Right cardiac atrium (tissue), 5 donors: ENCODE results near the gene LANCL2. TPM values are rescaled to one million over a fixed set of nuclear protein-coding genes. Genes with fewer than 3 reads are reported as not detected.

Experiments used
- ATAC-seq, 2 donors: fragments of 200-7000 bp; cut with Tn5 transposase; one replicate each; pipeline versions ENCODE4 v1.8.0 to v1.9.1; 2020; ENCODE audit warnings: moderate library complexity in 2 of 2, mild to moderate bottlenecking in 1 of 2
- DNase-seq, 3 donors: peaks; one replicate each; pipeline ENCODE4 v3.0.0-alpha.2; 2020
- H3K27ac ChIP-seq: one replicate; pipeline ENCODE4 v1.5.1; 2013; ENCODE audit warnings: mild to moderate bottlenecking, low read length, control low read depth, moderate library complexity
- H3K27me3 ChIP-seq: one replicate; pipeline ENCODE4 v1.6.1; 2013; ENCODE audit not compliant: control insufficient read depth, insufficient read depth
- H3K4me1 ChIP-seq: one replicate; pipeline ENCODE4 v1.6.1; 2013; ENCODE audit warnings: low read length; ENCODE audit not compliant: control insufficient read depth, insufficient read depth
- H3K4me3 ChIP-seq: one replicate; pipeline ENCODE4 v1.5.1; 2013; ENCODE audit warnings: low read length, control low read depth
- H3K9me3 ChIP-seq: one replicate; pipeline ENCODE4 v1.6.1; 2013; ENCODE audit warnings: low read length; ENCODE audit not compliant: control insufficient read depth
- WGBS: extraction: QIAGEN DNeasy Blood & Tissue Kit; methylation state at CpG from one replicate; pipeline ENCODE4 v1.1.7; 2013; 5-methylcytosine and 5-hydroxymethylcytosine counted together
- intact Hi-C, 4 donors: fragments of 100-400 bp; cut with DNase I; formaldehyde crosslinking; loops; one replicate each; pipeline versions ENCODE4 v1.11.0 to v1.14.0; 2022 to 2023
- polyA plus RNA-seq: library from polyadenylated mRNA; stranded (reverse); fragments of 200-250 nt; gene quantifications from one replicate; pipeline ENCODE4 v1.2.3, GENCODE V29; 2013
- total RNA-seq, 4 donors: library from RNA; stranded (reverse); fragmentation: NEBNext Ultra II Directional; extraction: Animal tissue kit (Norgen Biotek cat#: 25700); gene quantifications; one replicate each; pipeline ENCODE4 v1.2.1, GENCODE V29; 2021
- donor health status: healthy with polysubstance abuse.
- donor health status: DM: no; HTN: yes; CAD: no.
- donor health status: DM: no; HTN: no; CAD: no.
- donor health status: DM: no; HTN: yes; CAD: no; lungs with severe emphysema.
- donor health status: DM: yes; HTN: yes; CAD: no.

The LANCL2 gene
- total and polyA plus RNA-seq, 5 donors: 4.2 to 9.9 (median 8.7) TPM

DNA sequence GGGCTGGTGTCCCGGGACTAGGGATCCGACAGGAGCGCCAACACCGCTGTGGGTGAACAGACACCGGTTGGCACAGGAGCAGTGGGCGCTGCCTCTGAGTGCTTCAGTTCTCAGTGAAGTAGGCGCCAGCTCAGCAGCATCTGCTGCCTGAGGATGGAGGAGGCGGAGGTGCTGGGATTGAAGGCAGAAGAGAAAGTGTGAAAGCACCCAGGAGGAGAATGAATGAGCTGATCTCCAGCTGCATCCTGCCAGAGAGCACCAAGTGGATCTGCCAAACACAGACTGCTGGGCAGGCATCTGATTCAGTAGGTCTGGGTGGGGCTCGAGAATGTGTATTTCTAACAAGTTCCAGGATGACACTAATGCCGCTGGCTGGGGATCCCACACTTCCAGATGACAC, 74.5 kb downstream of the LANCL2 start:
- no peak overlapping the region for H3K4me3 ChIP-seq
- H3K9me3 ChIP-seq: no peaks in the 10 kb centered on the region
- no peaks in the 10 kb centered on the region for H3K27me3 ChIP-seq
- DNase-seq (no peak), ATAC-seq (peak in 1 of 2 donors; percentile 10)
- WGBS: 64% methylated on average over 10 of the region's 10 CpGs
- no peaks in the 10 kb centered on the region for H3K4me1 ChIP-seq
- no peak overlapping the region for H3K27ac ChIP-seq
- intact Hi-C loops: loop anchor here in 3 of 4 donors (5.0 to 10.0 kb wide), 2 partner anchors 155 to 158 kb away; no protein-coding TSS in a partner anchor

GRCh38 chr7:55440040-55440690, 75.0 kb downstream of the LANCL2 start:
- H3K4me1 ChIP-seq: no peaks in the 10 kb centered on the region
- no peak overlapping the region for H3K27ac ChIP-seq
- peak; percentile 15 to 38 for ATAC-seq
- no peaks in the 10 kb centered on the region for H3K27me3 ChIP-seq
- WGBS: 73% methylated on average over 13 of the region's 13 CpGs
- H3K9me3 ChIP-seq: no peaks in the 10 kb centered on the region
- intact Hi-C loops: no loop called here
- no peak for DNase-seq
- H3K4me3 ChIP-seq: no peak overlapping the region

DNA sequence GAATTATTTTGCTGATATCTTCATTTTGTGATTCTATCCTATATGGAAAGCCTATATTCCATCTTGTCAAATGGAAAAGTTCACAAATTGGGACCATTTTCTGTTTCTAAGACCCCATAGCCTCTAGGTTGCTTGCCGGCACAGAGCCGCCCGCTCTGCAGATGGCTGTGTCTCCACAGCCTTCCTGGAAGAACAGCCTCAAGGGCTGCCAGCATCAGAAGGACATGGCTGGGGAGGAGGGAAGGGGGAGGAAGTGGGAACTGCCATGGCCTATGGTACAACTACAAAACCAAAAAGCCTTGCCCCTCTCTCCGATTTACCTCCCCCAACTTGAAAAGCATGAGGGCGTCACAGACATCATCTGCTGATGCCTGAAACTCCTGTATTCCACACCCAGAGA, 75.9 kb downstream of the LANCL2 start:
- Histone ChIP-seq H3K27ac (no peak overlapping the region), H3K4me1 (no peaks in the 10 kb centered on the region), H3K4me3 (no peak overlapping the region), H3K9me3 (no peaks in the 10 kb centered on the region), H3K27me3 (no peaks in the 10 kb centered on the region)
- DNase-seq: no peak
- ATAC-seq: no peak
- intact Hi-C loops: no loop called here
- WGBS: 94% methylated on average over 5 of the region's 5 CpGs

DNA sequence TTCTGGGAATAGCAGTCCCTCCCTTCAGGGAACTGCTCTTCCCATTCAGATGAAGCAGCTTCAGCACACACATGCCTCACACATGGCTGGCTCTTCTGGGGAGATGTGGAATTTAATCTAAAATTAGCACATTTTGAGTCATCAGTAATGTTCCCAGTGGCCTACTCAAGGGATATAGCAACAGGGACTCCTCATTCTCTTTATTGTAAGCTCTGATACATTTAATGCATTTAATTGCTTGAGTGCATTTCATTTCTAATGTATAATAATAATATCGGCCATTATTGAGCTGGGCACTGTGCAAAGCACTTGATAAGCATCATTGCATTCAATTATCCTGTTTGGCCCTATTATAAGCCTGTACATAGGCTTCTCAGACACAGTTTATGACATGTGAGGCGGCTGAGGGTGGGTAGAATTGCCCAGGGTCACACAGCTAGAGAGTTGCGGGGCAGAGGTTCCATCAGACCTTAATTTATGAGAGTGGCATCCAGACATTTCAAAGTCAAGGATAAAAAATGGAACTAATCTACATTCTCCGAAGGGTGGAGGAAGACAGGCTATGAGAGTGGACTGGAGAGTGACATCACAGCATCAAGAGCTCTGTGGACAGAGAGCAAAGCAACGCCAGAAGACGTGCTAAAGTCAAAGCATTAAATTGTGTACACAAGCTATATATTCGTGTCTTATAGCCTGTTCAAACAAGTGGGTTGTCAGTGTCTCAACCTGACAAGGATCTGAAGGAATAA, 76.8 kb downstream of the LANCL2 start:
- H3K27me3 ChIP-seq: no peaks in the 10 kb centered on the region
- H3K27ac ChIP-seq: no peak overlapping the region
- DNase-seq (no peak), ATAC-seq (no peak)
- no peak overlapping the region for H3K4me3 ChIP-seq
- H3K9me3 ChIP-seq: no peaks in the 10 kb centered on the region
- WGBS: 89% methylated on average over 7 of the region's 7 CpGs
- intact Hi-C loops: no loop called here
- H3K4me1 ChIP-seq: no peaks in the 10 kb centered on the region

DNA sequence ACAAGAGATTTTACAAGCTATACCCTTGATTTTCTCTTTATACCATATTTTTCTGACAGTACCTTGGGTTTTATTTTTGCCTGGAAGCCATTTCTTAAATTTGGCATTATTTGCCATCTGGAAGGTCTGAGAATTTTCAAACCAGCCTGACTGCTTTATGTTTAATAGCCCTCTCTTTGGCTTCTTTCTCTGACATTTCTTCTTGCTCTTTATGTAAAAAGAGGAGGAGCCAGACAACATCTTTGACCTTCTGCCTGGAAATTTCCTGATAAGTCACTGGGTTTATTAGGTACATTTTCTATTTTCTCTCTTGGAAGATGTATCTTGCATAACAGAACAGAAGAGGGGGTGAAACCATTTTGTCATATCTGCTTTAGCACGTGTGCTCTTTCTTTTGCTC, 79.6 kb downstream of the LANCL2 start:
- Histone ChIP-seq H3K27me3 (no peaks in the 10 kb centered on the region), H3K4me1 (no peaks in the 10 kb centered on the region), H3K4me3 (no peak overlapping the region), H3K27ac (no peak overlapping the region), H3K9me3 (no peaks in the 10 kb centered on the region)
- DNase-seq (no peak), ATAC-seq (no peak)
- intact Hi-C loops: no loop called here
- 67% methylated on average over 1 of the region's 1 CpG for WGBS

GRCh38 chr7:55448526-55448925, 83.4 kb downstream of the LANCL2 start:
- H3K4me3 ChIP-seq: no peak overlapping the region
- no peak for ATAC-seq
- DNase-seq: no peak
- no peaks in the 10 kb centered on the region for H3K27me3 ChIP-seq
- H3K27ac ChIP-seq: no peak overlapping the region
- H3K4me1 ChIP-seq: no peaks in the 10 kb centered on the region
- WGBS: 81% methylated on average over 22 of the region's 22 CpGs
- intact Hi-C loops: no loop called here
- no peaks in the 10 kb centered on the region for H3K9me3 ChIP-seq

DNA sequence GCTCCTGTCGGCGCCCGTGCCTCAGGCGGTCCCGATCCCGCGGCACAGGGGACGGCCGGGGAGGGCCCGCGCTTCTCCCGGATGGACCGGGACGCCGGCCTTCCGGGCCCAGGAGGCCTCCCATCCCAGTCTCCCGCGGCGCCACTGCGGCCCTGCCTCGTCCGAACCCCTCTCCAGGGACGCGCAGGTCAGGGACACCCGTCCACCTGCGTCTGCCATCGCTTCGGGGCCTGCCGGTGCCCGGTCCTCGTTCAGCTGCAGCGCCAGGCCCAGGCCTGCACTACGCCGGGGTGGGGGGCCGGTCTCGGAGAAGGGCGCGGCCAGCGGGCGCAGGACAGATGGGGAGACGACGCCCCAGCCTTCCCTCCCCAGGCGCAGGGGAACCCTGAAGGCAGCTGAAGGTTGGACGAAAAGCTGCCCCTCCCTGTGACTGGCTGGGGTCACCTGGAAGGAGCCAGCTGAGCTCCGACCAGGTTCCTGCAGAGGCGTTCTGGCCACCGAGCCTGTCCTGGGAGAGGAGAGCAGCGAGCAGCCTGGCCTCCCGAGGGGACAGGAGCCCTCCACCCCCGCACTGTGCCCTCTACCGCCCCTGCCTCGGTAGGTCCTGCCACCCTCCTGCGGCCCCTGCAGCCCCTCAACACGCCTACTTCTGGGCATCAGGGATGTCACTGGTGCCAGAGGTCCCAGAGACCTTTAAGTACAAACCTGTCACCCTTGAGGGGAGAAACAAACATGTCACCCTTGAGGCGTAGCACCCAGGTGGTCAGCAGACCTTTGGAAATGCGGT, 84.3 kb downstream of the LANCL2 start:
- ATAC-seq: peak; percentile 34 to 52
- intact Hi-C loops: no loop called here

GRCh38 chr7:55449992-55450535, 84.9 kb downstream of the LANCL2 start:
- intact Hi-C loops: loop anchor here in 1 of 4 donors (5.0 kb wide), 1 partner anchor 52 kb away; no protein-coding TSS in a partner anchor

More for the DNA sequence above, 84.3 kb downstream of the LANCL2 start:
- Histone ChIP-seq H3K27me3 (no peaks in the 10 kb centered on the region), H3K4me1 (no peaks in the 10 kb centered on the region), H3K9me3 (no peaks in the 10 kb centered on the region), H3K4me3 (no peak overlapping the region), H3K27ac (no peak overlapping the region)
- DNase-seq: no peak
- WGBS: 38% methylated on average over 56 of the region's 56 CpGs

GRCh38 chr7:55452971-55453370, 87.8 kb downstream of the LANCL2 start:
- H3K4me1 ChIP-seq: no peaks in the 10 kb centered on the region
- 84% methylated on average over 4 of the region's 4 CpGs for WGBS
- no peaks in the 10 kb centered on the region for H3K27me3 ChIP-seq
- no peak overlapping the region for H3K27ac ChIP-seq
- no peak for ATAC-seq
- no peak for DNase-seq
- H3K9me3 ChIP-seq: no peaks in the 10 kb centered on the region
- intact Hi-C loops: loop anchor here in 1 of 4 donors (5.0 kb wide), 1 partner anchor 49 kb away; no protein-coding TSS in a partner anchor
- no peak overlapping the region for H3K4me3 ChIP-seq

More at GRCh38 chr7:55449992-55450535, 84.9 kb downstream of the LANCL2 start:
- DNase-seq (peak in 1 of 3 donors; percentile 14), ATAC-seq (no peak)
- no peaks in the 10 kb centered on the region for H3K4me1 ChIP-seq
- no peaks in the 10 kb centered on the region for H3K9me3 ChIP-seq
- WGBS: 95% methylated on average over 8 of the region's 8 CpGs
- no peak overlapping the region for H3K27ac ChIP-seq
- no peaks in the 10 kb centered on the region for H3K27me3 ChIP-seq
- H3K4me3 ChIP-seq: no peak overlapping the region

- H3K27ac ChIP-seq: no peak overlapping the region
- 100% methylated on average over 1 of the region's 1 CpG for WGBS
- no peaks in the 10 kb centered on the region for H3K9me3 ChIP-seq
- intact Hi-C loops: no loop called here
- no peaks in the 10 kb centered on the region for H3K4me1 ChIP-seq
- DNase-seq: no peak
- no peak overlapping the region for H3K4me3 ChIP-seq
- no peaks in the 10 kb centered on the region for H3K27me3 ChIP-seq
- ATAC-seq: no peak
Measured at GRCh38 chr7:55457801-55458200, 92.7 kb downstream of the LANCL2 start.
